ENCODE measurements around the gene FAM222B. TPM values are rescaled to one million over a fixed set of nuclear protein-coding genes. Genes with fewer than 3 reads are reported as not detected.

Gene FAM222B
- total and polyA plus RNA-seq, 2 of the 4 experiments (the other 2 are of a cell fraction) = 2.5 to 10.8 TPM

- no peak overlapping the region for H2AK5ac ChIP-seq (ENCODE audit: low read depth, low read length)
- no peak overlapping the region for H4K91ac ChIP-seq (ENCODE audit: insufficient read depth, low read depth, low read length)
- H3K36me3 ChIP-seq (ENCODE audit: control insufficient read depth, insufficient read depth, low read length) = peaks cover 14% of the 10 kb centered on the region
- no peak overlapping the region for H2BK120ac ChIP-seq (ENCODE audit: low read depth, low read length)
- no peak overlapping the region for H3K14ac ChIP-seq (replicated peaks; ENCODE audit: low read depth, low read length)
- no peak overlapping the region for H2BK20ac ChIP-seq (ENCODE audit: low read depth, low read length)
- H2BK15ac ChIP-seq (ENCODE audit: low read depth, low read length) = no peak overlapping the region
- in situ Hi-C loops (cut with MboI; ENCODE audit: low sequenced_read_pairs) (no loop called here), intact Hi-C loops (cut with micrococcal nuclease) (no loop called here), dilution Hi-C loops (cut with HindIII; ENCODE audit: low sequenced_read_pairs, unreplicated experiment) (no loop called here)
- no peak overlapping the region for H2AFZ ChIP-seq (replicated peaks; ENCODE audit: low read length, poor library complexity)
- no peak overlapping the region for H3K9ac ChIP-seq (ENCODE audit: low read depth, low read length)
- POLR2A ChIA-PET (ENCODE audit: unreplicated experiment) = no interaction called here
- TF ChIP-seq FOS (IDR thresholded peaks at IDR 0.05; ENCODE audit: low read depth, low read length) (no peak), POLR2A (IDR thresholded peaks at IDR 0.05; ENCODE audit: low read depth, low read length) (no peak), MXI1 (IDR thresholded peaks at IDR 0.05; ENCODE audit: borderline replicate concordance, low read depth, low read length) (no peak), NFE2L2 (IDR thresholded peaks at IDR 0.05; ENCODE audit: low read depth, low read length) (no peak), MAZ (IDR thresholded peaks at IDR 0.05; ENCODE audit: borderline replicate concordance, low read depth, low read length) (no peak)
- BruUV-seq (replicated peaks) = no TSS peak
- H3K4ac ChIP-seq (ENCODE audit: low read depth, low read length) = no peak overlapping the region
- H4K8ac ChIP-seq (ENCODE audit: low read depth in 2 of 2, low read length in 2 of 2) = no peak overlapping the region
- peaks cover 14 to 44% of the 10 kb centered on the region in 2 experiments for H3K79me1 ChIP-seq (ENCODE audit: low read depth in 1 of 2, low read length in 2 of 2)
- H3K4me3 ChIP-seq (ENCODE audit: insufficient read depth, low read depth, low read length) = no peak overlapping the region
- H3K27me3 ChIP-seq (ENCODE audit: control insufficient read depth, insufficient read depth, low read length) = no peaks in the 10 kb centered on the region
- H4K20me1 ChIP-seq (ENCODE audit: insufficient read depth, low read length) = peaks cover 33% of the 10 kb centered on the region; the same call in 1 of the 2 replicates
- no peak overlapping the region for H3K56ac ChIP-seq (ENCODE audit: extremely low read depth, insufficient read depth, low read length)
- no peak for DNase-seq
- H3K4me2 ChIP-seq (ENCODE audit: low read depth, low read length) = no peak overlapping the region
- H3K9me3 ChIP-seq (ENCODE audit: control insufficient read depth, insufficient read depth, low read length) = no peaks in the 10 kb centered on the region
- no peak for ATAC-seq (ENCODE audit: low read depth)
- no peak overlapping the region for H3K27ac ChIP-seq (ENCODE audit: insufficient read depth, low read length)
- WGBS, 2 experiments (ENCODE audit: extremely low coverage in 2 of 2, insufficient read length in 1 of 2) = 86% methylated on average over 1 of the region's 4 CpGs; no CpG with 5 or more reads in 1 of the 2 experiments
- H2AK9ac ChIP-seq (replicated peaks; ENCODE audit: low read depth, low read length, poor library complexity) = no peak overlapping the region
- H3K23ac ChIP-seq (ENCODE audit: low read depth, low read length) = no peak overlapping the region
- H2BK5ac ChIP-seq (ENCODE audit: low read depth, low read length, poor library complexity, severe bottlenecking) = no peak overlapping the region
- H3K4me1 ChIP-seq (ENCODE audit: control insufficient read depth, insufficient read depth, low read length) = peaks cover 3% of the 10 kb centered on the region; the same call in 1 of the 2 replicates
- CTCF ChIA-PET = interaction anchor here (1.1 kb wide), 1 partner anchor 129 kb away, joined by 4 read pairs; no protein-coding TSS in a partner anchor
- H4K5ac ChIP-seq (ENCODE audit: low read depth, low read length) = no peak overlapping the region
- no peak overlapping the region for H3K18ac ChIP-seq (ENCODE audit: low read depth, low read length)
- H3K9me1 ChIP-seq (ENCODE audit: insufficient read depth, low read length) = peaks cover 10% of the 10 kb centered on the region
These were observed 49.4 kb upstream of the FAM222B start for GRCh38 chr17:28892024-28892423.

All from IMR-90 (cell line).